BLaER1 treated with 17β-estradiol and CSF1 and Interleukin-3, amounts not matched to agents 10 nM and 100 nM (cell line): Measurements from ENCODE around the gene TMEM131.

Source experiments
- H3K27ac ChIP-seq, 11 experiments: shearing (Covaris generic); formaldehyde crosslinking; 2 replicates each; pipeline ENCODE4 v1.8.1; 2022
- H3K27me3 ChIP-seq, 11 experiments: shearing (Covaris generic); formaldehyde crosslinking; 2 replicates each; pipeline ENCODE4 v1.8.1; 2022
- H3K36me3 ChIP-seq, 11 experiments: shearing (Covaris generic); formaldehyde crosslinking; 2 replicates each; pipeline ENCODE4 v1.8.1; 2022
- H3K4me1 ChIP-seq, 10 experiments: shearing (Covaris generic); formaldehyde crosslinking; 2 replicates each; pipeline ENCODE4 v1.8.1; 2022
- H3K4me2 ChIP-seq, 11 experiments: shearing (Covaris generic); formaldehyde crosslinking; 2 replicates each; pipeline ENCODE4 v1.8.1; 2022
- H3K4me3 ChIP-seq, 10 experiments: shearing (Covaris generic); formaldehyde crosslinking; 2 replicates each; pipeline ENCODE4 v1.8.1; 2022
- H3K9ac ChIP-seq, 11 experiments: shearing (Covaris generic); formaldehyde crosslinking; 2 replicates each; pipeline ENCODE4 v1.8.1; 2022
- H3K9me3 ChIP-seq, 11 experiments: shearing (Covaris generic); formaldehyde crosslinking; replicated peaks in 1 of 11; 2 replicates each; pipeline ENCODE4 v1.8.1; 2022
- H4K20me1 ChIP-seq, 11 experiments: shearing (Covaris generic); formaldehyde crosslinking; 2 replicates each; pipeline ENCODE4 v1.8.1; 2022
- Cebpa-rat ChIP-seq, 11 experiments: shearing (Covaris generic); IDR thresholded peaks; 2 replicates each; pipeline ENCODE4 v1.8.1; 2022

Gene TMEM131

DNA sequence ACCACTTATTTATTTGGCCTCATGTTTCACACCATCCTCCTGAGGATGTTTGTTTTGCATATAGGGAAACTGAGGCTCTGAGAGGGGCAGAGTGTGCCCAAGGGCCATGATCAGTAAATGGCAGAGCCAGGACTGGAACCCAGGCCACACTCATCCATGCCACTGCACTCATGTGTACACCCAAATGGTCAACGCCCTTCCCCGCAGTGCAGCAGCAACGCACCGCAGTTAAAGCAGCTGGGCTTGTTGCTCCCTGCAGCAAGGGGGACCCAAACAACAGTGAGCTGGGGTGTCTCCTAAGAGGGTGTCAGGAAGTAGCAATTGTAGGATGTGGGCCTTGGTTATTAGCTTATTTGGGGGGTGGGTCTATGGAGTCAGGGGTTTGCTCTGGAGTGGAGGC lies 245.7 kb downstream of the TMEM131 start:
- Histone ChIP-seq H4K20me1 (no peaks in the 10 kb centered on the region), H3K27me3 (no peaks in the 10 kb centered on the region), H3K9me3 (peaks cover 0 to 16% (median 6%) of the 10 kb centered on the region in 11 experiments; a peak in 13 of 22 replicates), H3K27ac (peak overlapping the region in 8 of 11 experiments; percentile 76 to 94 (median 92); a peak in 14 of 22 replicates), H3K4me1 (peaks cover 37 to 98% (median 88%) of the 10 kb centered on the region in 10 experiments), H3K4me2 (peak overlapping the region in 5 of 11 experiments; percentile 3 to 56 (median 49); a peak in 3 of 22 replicates), H3K4me3 (no peak overlapping the region), H3K36me3 (peaks cover 0 to 26% (median 0%) of the 10 kb centered on the region in 11 experiments; a peak in 5 of 22 replicates), H3K9ac (no peak overlapping the region)
- no peak for TF ChIP-seq Cebpa-rat (IDR thresholded peaks at IDR 0.05)

DNA sequence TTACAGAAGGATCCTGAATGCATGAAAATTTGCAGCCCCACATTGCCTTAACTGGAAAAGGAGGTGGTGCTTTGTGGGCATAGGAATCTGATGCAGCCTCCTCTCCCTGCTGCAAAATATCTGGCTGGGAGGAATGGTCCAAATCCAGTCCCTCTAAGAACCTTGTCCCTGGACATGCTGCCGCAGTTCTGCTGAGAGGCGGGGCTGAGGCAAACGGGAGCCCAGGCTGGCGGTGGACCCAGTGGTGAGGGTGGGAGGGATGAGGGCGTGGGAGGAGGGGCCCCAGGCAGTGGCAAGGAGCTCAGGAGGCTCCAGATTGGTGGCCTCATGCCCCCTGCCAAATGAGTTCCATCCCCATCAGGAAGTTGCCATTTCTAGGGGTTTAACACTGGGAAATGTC lies 246.2 kb downstream of the TMEM131 start:
- Histone ChIP-seq H3K4me3 (no peak overlapping the region), H3K9me3 (peaks cover 0 to 16% (median 6%) of the 10 kb centered on the region in 11 experiments; a peak in 13 of 22 replicates), H3K9ac (peak overlapping the region in 2 of 11 experiments; percentile 17 to 42; a peak in 3 of 22 replicates), H3K27ac (peak overlapping the region in 9 of 11 experiments; percentile 76 to 94 (median 92); a peak in 17 of 22 replicates), H4K20me1 (no peaks in the 10 kb centered on the region), H3K27me3 (no peaks in the 10 kb centered on the region), H3K4me2 (peak overlapping the region in 9 of 11 experiments; percentile 3 to 87 (median 49); a peak in 15 of 22 replicates), H3K36me3 (peaks cover 0 to 24% (median 0%) of the 10 kb centered on the region in 11 experiments; a peak in 5 of 22 replicates), H3K4me1 (peaks cover 33 to 98% (median 87%) of the 10 kb centered on the region in 10 experiments)
- TF ChIP-seq Cebpa-rat (IDR thresholded peaks at IDR 0.05): no peak

DNA sequence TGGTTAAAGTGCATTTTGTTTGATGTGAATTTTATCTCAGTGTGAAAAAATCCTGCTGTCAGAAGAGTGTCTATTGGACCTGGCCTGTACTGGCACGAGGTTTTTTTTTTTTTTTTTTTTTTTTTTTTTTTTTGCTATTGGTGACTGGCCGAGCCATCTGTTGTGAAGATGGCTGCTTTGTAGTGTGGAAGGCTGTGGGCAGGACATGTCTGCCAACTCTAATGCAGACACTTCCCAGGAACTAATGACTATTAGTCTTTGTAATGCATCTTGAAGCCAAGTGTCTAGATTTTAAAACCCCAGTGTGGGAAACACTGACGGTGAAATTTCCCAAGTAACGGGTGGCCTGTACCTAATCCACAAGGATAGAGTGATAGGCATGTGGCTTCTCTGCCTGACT lies 248.0 kb downstream of the TMEM131 start:
- H3K9ac ChIP-seq: peak overlapping the region in 10 of 11 experiments; percentile 74 to 84 (median 80); a peak in 16 of 22 replicates
- H3K36me3 ChIP-seq: peaks cover 0 to 18% (median 6%) of the 10 kb centered on the region in 11 experiments; a peak in 5 of 22 replicates
- peak overlapping the region; percentile 68 to 94 (median 84) for H3K4me2 ChIP-seq

GRCh38 chr2:97747285-97747684 lies 248.5 kb downstream of the TMEM131 start:
- no peak overlapping the region for H3K4me3 ChIP-seq
- H3K36me3 ChIP-seq: peaks cover 0 to 18% (median 6%) of the 10 kb centered on the region in 11 experiments; a peak in 5 of 22 replicates
- peaks cover 36 to 84% (median 78%) of the 10 kb centered on the region in 10 experiments for H3K4me1 ChIP-seq
- H3K27me3 ChIP-seq: no peaks in the 10 kb centered on the region
- H3K27ac ChIP-seq: peak overlapping the region in 9 of 11 experiments; percentile 84 to 94 (median 92); a peak in 17 of 22 replicates
- peak overlapping the region; percentile 68 to 94 (median 84) for H3K4me2 ChIP-seq
- peak overlapping the region in 2 of 11 experiments; percentile 81 to 84; a peak in 4 of 22 replicates for H3K9ac ChIP-seq
- peaks cover 0 to 16% (median 6%) of the 10 kb centered on the region in 11 experiments; a peak in 13 of 22 replicates for H3K9me3 ChIP-seq
- no peak for TF ChIP-seq Cebpa-rat (IDR thresholded peaks at IDR 0.05)
- no peaks in the 10 kb centered on the region for H4K20me1 ChIP-seq

More for the DNA sequence above, 248.0 kb downstream of the TMEM131 start:
- Histone ChIP-seq H4K20me1 (no peaks in the 10 kb centered on the region), H3K9me3 (peaks cover 0 to 16% (median 6%) of the 10 kb centered on the region in 11 experiments; a peak in 13 of 22 replicates), H3K27ac (peak overlapping the region in 10 of 11 experiments; percentile 82 to 94 (median 92); a peak in 20 of 22 replicates), H3K27me3 (no peaks in the 10 kb centered on the region), H3K4me3 (peak overlapping the region in 7 of 10 experiments; percentile 10 to 62 (median 46); a peak in 9 of 20 replicates), H3K4me1 (peaks cover 32 to 84% (median 78%) of the 10 kb centered on the region in 10 experiments)
- no peak for TF ChIP-seq Cebpa-rat (IDR thresholded peaks at IDR 0.05)

- Histone ChIP-seq H4K20me1 (no peaks in the 10 kb centered on the region), H3K4me3 (no peak overlapping the region), H3K27me3 (no peaks in the 10 kb centered on the region), H3K9me3 (peaks cover 0 to 16% (median 6%) of the 10 kb centered on the region in 11 experiments; a peak in 13 of 22 replicates), H3K4me2 (peak overlapping the region in 10 of 11 experiments; percentile 38 to 87 (median 74); a peak in 20 of 22 replicates), H3K27ac (peak overlapping the region in 2 of 11 experiments; percentile 19 to 36; a peak in 2 of 22 replicates), H3K36me3 (peaks cover 0 to 16% (median 12%) of the 10 kb centered on the region in 11 experiments; a peak in 8 of 22 replicates), H3K4me1 (peaks cover 44 to 82% (median 73%) of the 10 kb centered on the region in 10 experiments), H3K9ac (no peak overlapping the region)
- TF ChIP-seq Cebpa-rat (IDR thresholded peaks at IDR 0.05): no peak; a peak in 1 of 22 replicates
These were observed 250.1 kb downstream of the TMEM131 start for GRCh38 chr2:97745474-97746174.

DNA sequence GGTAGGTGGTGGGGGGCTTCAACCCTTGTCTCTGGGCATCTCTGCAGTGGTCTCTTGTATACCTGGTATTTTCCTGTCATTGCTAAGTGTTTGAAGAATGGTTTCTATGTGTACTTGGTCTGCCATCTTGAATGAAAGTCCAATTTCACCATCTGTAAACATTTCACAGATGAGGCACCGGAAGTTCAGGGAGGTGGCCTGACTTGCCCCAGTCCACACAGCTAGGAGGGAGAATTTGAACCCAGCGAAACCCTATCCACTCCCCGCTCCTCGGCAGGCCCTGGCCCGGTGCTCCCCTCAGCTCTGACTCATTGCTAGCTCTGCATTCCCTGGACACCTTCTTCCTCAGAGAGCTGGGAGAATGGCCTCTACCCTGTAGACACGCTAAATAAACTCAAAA lies 251.8 kb downstream of the TMEM131 start:
- Histone ChIP-seq H3K9me3 (peaks cover 0 to under 1% (median 0%) of the 10 kb centered on the region in 11 experiments; a peak in 2 of 22 replicates), H3K27ac (no peak overlapping the region), H4K20me1 (no peaks in the 10 kb centered on the region; a peak in 1 of 22 replicates), H3K4me2 (peak overlapping the region in 1 of 11 experiments; percentile 9; a peak in 1 of 22 replicates), H3K4me3 (no peak overlapping the region), H3K27me3 (no peaks in the 10 kb centered on the region), H3K36me3 (peaks cover 0 to 30% (median 11%) of the 10 kb centered on the region in 11 experiments; a peak in 13 of 22 replicates), H3K4me1 (peaks cover 44 to 76% (median 58%) of the 10 kb centered on the region in 10 experiments), H3K9ac (no peak overlapping the region)
- TF ChIP-seq Cebpa-rat (IDR thresholded peaks at IDR 0.05): no peak

DNA sequence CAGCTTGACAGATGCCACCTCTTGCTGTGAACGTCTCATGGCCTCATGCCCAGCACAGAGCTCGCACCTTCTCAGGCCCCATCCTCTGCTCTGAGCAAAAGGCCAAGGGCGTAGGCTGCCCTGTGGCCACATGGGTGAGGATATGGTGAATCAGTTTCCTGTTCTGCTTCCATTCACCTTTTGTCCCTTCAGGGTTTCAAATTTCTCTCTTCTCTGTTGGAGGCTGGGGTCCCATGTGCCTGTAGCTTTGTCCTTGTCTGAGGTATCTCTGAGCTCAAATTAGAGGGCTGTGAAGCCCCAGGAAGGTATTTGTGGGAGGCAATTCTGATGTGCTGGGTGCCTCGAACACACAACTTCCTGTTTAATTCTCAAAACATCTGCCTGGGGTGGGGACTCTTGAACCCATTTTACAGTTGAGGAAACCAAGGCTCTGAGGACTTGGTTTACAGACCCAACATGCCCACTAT lies 253.3 kb downstream of the TMEM131 start:
- Histone ChIP-seq H3K27ac (peak overlapping the region in 7 of 11 experiments; percentile 6 to 50 (median 35); a peak in 10 of 22 replicates), H3K4me3 (no peak overlapping the region), H3K4me1 (peaks cover 31 to 63% (median 46%) of the 10 kb centered on the region in 10 experiments), H3K9me3 (no peaks in the 10 kb centered on the region), H3K9ac (no peak overlapping the region), H4K20me1 (no peaks in the 10 kb centered on the region; a peak in 2 of 22 replicates), H3K27me3 (no peaks in the 10 kb centered on the region), H3K4me2 (peak overlapping the region; percentile 13 to 76 (median 58); a peak in 21 of 22 replicates), H3K36me3 (peaks cover 0 to 45% (median 26%) of the 10 kb centered on the region in 11 experiments; a peak in 16 of 22 replicates)
- no peak for TF ChIP-seq Cebpa-rat (IDR thresholded peaks at IDR 0.05)

DNA sequence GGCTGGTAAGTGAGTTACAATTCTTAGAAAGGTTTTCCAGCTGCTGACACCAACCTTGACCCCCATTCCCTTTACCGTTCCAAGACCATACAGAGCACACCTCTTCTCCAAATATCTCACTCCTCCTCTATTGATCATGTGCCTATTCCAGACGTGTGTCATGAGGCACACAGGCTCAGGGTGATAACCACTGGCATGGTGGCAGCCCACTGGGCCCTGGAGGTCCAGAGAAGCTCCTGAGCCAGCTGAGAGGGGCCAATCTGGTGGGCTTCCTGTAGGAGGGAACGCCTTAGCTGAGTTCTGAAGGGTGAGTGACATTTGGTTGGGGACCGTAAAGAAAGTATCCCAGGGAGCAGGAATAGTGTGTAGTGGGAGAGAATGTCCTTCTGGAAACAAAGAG lies 254.1 kb downstream of the TMEM131 start:
- H3K4me2 ChIP-seq: peak overlapping the region; percentile 13 to 76 (median 58); a peak in 10 of 22 replicates
- H3K9ac ChIP-seq: no peak overlapping the region
- no peaks in the 10 kb centered on the region for H3K27me3 ChIP-seq
- TF ChIP-seq Cebpa-rat (IDR thresholded peaks at IDR 0.05): no peak
- no peaks in the 10 kb centered on the region; a peak in 2 of 22 replicates for H4K20me1 ChIP-seq
- peaks cover 0 to 52% (median 34%) of the 10 kb centered on the region in 11 experiments; a peak in 16 of 22 replicates for H3K36me3 ChIP-seq
- peak overlapping the region in 6 of 11 experiments; percentile 6 to 50 (median 32); a peak in 5 of 22 replicates for H3K27ac ChIP-seq
- no peak overlapping the region for H3K4me3 ChIP-seq
- peaks cover 24 to 56% (median 38%) of the 10 kb centered on the region in 10 experiments for H3K4me1 ChIP-seq
- no peaks in the 10 kb centered on the region for H3K9me3 ChIP-seq
